GM12878 (cell line): ENCODE measurements around the gene ZNF71. TPM values are rescaled to one million over a fixed set of nuclear protein-coding genes. Genes with fewer than 3 reads are reported as not detected.

ENCODE experiments used
- ATAC-seq: fragments of 200-7000 bp; cut with Tn5 transposase; 3 replicates; pipeline ENCODE4 v1.9.1; 2020; ENCODE audit warnings: mild to moderate bottlenecking, moderate library complexity
- BruUV-seq: library from RNA; stranded (reverse); fragments of 400-500 nt; replicated peaks from 2 replicates; lab custom pipeline; 2021; lab: Mats Ljungman, UMichigan
- CTCF ChIA-PET: fragments of 300-600 bp; sonication (Branson Sonifier 250); formaldehyde crosslinking; extraction: SDS; loops from one replicate; lab custom pipeline; 2021; ENCODE audit warnings: inconsistent platforms; lab: Yijun Ruan, JAX
- POLR2A ChIA-PET: fragments of 350-600 bp; formaldehyde crosslinking; extraction: SDS; loops from one replicate; lab custom pipeline; 2021; ENCODE audit warnings: inconsistent platforms; lab: Charles Lee
- RAD21 ChIA-PET: fragments of 300-600 bp; sonication (Branson Sonifier 250); formaldehyde crosslinking; loops from one replicate; lab custom pipeline; 2023; ENCODE audit warnings: antibody characterized with exemption; ENCODE audit not compliant: unreplicated experiment; lab: Charles Lee
- SMC1A ChIA-PET: fragments of 300-600 bp; sonication (Branson Sonifier 250); formaldehyde crosslinking; loops from one replicate; lab custom pipeline; 2023; ENCODE audit not compliant: unreplicated experiment, uncharacterized antibody; lab: Charles Lee
- DNase-seq: peaks from one replicate; pipeline ENCODE4 v3.0.0-alpha.2; 2011; ENCODE audit warnings: low read depth, low spot score
- FAIRE-seq: peaks from 3 replicates; lab custom pipeline; 2011; peaks lifted over from hg19 to GRCh38; lab: Jason Lieb, UNC
- H2AFZ ChIP-seq: 2 replicates; pipeline ENCODE4 v1.6.0; 2011; ENCODE audit warnings: low read depth, low read length, control low read depth; ENCODE audit not compliant: control insufficient read depth
- H3K27ac ChIP-seq: 2 replicates; pipeline ENCODE4 v1.5.1; 2011; ENCODE audit warnings: control low read depth; ENCODE audit not compliant: control insufficient read depth, insufficient read depth
- H3K27me3 ChIP-seq, 2 experiments: replicated peaks in 1 of 2; 2 replicates each; pipeline versions ENCODE4 v1.6.0 to v1.6.1; 2011; ENCODE audit warnings: low read length in 1 of 2; ENCODE audit not compliant: control insufficient read depth in 2 of 2, insufficient read depth in 2 of 2
- H3K36me3 ChIP-seq, 2 experiments: 2 replicates each; pipeline ENCODE4 v1.5.1; 2011; ENCODE audit warnings: low read length in 1 of 2; ENCODE audit not compliant: control insufficient read depth in 2 of 2, insufficient read depth in 2 of 2
- H3K4me1 ChIP-seq: 2 replicates; pipeline ENCODE4 v1.6.1; 2011; ENCODE audit warnings: mild to moderate bottlenecking, low read length, moderate library complexity, mixed read lengths; ENCODE audit not compliant: control insufficient read depth, insufficient read depth
- H3K4me2 ChIP-seq: 2 replicates; pipeline ENCODE4 v1.6.0; 2011; ENCODE audit warnings: control low read depth; ENCODE audit not compliant: control insufficient read depth, insufficient read depth
- H3K4me3 ChIP-seq: fragments of 200-600 bp; sonication (generic); 2 replicates; pipeline ENCODE4 v1.5.1; 2016
- H3K79me2 ChIP-seq: 2 replicates; pipeline ENCODE4 v1.6.0; 2011; ENCODE audit warnings: low read length; ENCODE audit not compliant: control insufficient read depth, insufficient read depth
- H3K9ac ChIP-seq: 2 replicates; pipeline ENCODE4 v1.8.0; 2011; ENCODE audit warnings: low read length, control low read depth, mixed read lengths; ENCODE audit not compliant: control insufficient read depth, insufficient read depth
- H3K9me3 ChIP-seq: replicated peaks from 3 replicates; pipeline ENCODE4 v1.5.1; 2011; ENCODE audit warnings: mild to moderate bottlenecking, low read length; ENCODE audit not compliant: control insufficient read depth, insufficient read depth
- H4K20me1 ChIP-seq: 2 replicates; pipeline ENCODE4 v1.6.0; 2011; ENCODE audit not compliant: control insufficient read depth, insufficient read depth
- CEBPB ChIP-seq, 2 experiments: fragments of 150-350 bp in 1 of 2; IDR thresholded peaks; 2 replicates each; pipeline ENCODE4 v1.6.1; 2012 to 2014; ENCODE audit warnings: low read depth in 2 of 2, low read length in 2 of 2, borderline replicate concordance in 1 of 2, inconsistent platforms in 1 of 2
- CREM ChIP-seq: IDR thresholded peaks from 2 replicates; pipeline ENCODE4 v1.6.1; 2014; ENCODE audit warnings: antibody characterized with exemption, low read depth
- E2F8 ChIP-seq: fragments of 450-650 bp; IDR thresholded peaks from 2 replicates; pipeline ENCODE4 v1.6.1; 2018; ENCODE audit warnings: mild to moderate bottlenecking, low read depth, moderate library complexity; ENCODE audit not compliant: partially characterized antibody
- ELK1 ChIP-seq: IDR thresholded peaks from 2 replicates; pipeline ENCODE4 v1.6.1; 2012; ENCODE audit warnings: low read depth, low read length, improper control_type of control experiment
- HDGF ChIP-seq: fragments of 450-650 bp; IDR thresholded peaks from 2 replicates; pipeline ENCODE4 v1.6.1; 2016; ENCODE audit warnings: antibody characterized with exemption
- HSF1 ChIP-seq: fragments of 150-350 bp; IDR thresholded peaks from 2 replicates; pipeline ENCODE4 v1.6.1; 2014; ENCODE audit warnings: mild to moderate bottlenecking, low read depth, low read length
- IRF3 ChIP-seq: fragments of 450-650 bp; IDR thresholded peaks from 2 replicates; pipeline ENCODE4 v1.6.1; 2014; ENCODE audit warnings: mild to moderate bottlenecking
- IRF4 ChIP-seq: IDR thresholded peaks from 2 replicates; pipeline ENCODE4 v1.6.1; 2011; ENCODE audit warnings: low read depth, low read length
- KDM1A ChIP-seq: fragments of 200-600 bp; sonication (generic); IDR thresholded peaks from 2 replicates; pipeline ENCODE4 v1.6.1; 2016; ENCODE audit warnings: borderline replicate concordance
- KLF5 ChIP-seq: fragments of 450-650 bp; IDR thresholded peaks from 2 replicates; pipeline ENCODE4 v1.6.1; 2014; ENCODE audit warnings: mild to moderate bottlenecking; ENCODE audit not compliant: partially characterized antibody
- NFXL1 ChIP-seq: fragments of 450-650 bp; IDR thresholded peaks from 2 replicates; pipeline ENCODE4 v1.6.1; 2017; ENCODE audit warnings: antibody characterized with exemption, mild to moderate bottlenecking, borderline replicate concordance
- POLR2AphosphoS2 ChIP-seq: IDR thresholded peaks from 2 replicates; pipeline ENCODE4 v1.6.1; 2011; ENCODE audit warnings: low read depth, mild to moderate bottlenecking, low read length, improper control_type of control experiment, moderate library complexity
- POU2F2 ChIP-seq: IDR thresholded peaks from 3 replicates; pipeline ENCODE4 v1.6.1; 2011; ENCODE audit warnings: low read depth, mild to moderate bottlenecking, low read length, borderline replicate concordance
- STAT1 ChIP-seq: fragments of 450-650 bp; conservative IDR thresholded peaks from 2 replicates; pipeline ENCODE4 v1.6.1; 2014; ENCODE audit warnings: antibody characterized with exemption, mild to moderate bottlenecking
- TARDBP ChIP-seq: IDR thresholded peaks from 2 replicates; pipeline ENCODE4 v1.6.1; 2016; ENCODE audit warnings: borderline replicate concordance
- TCF12 ChIP-seq: IDR thresholded peaks from 2 replicates; pipeline ENCODE4 v1.6.1; 2011; ENCODE audit warnings: low read depth, mild to moderate bottlenecking, low read length
- TCF7 ChIP-seq: IDR thresholded peaks from 2 replicates; pipeline ENCODE4 v1.6.1; 2014; ENCODE audit warnings: antibody characterized with exemption, borderline replicate concordance
- ZNF384 ChIP-seq: IDR thresholded peaks from 2 replicates; pipeline ENCODE4 v1.6.1; 2012; ENCODE audit warnings: low read depth, mild to moderate bottlenecking, low read length, improper control_type of control experiment, borderline replicate concordance
- ZNF622 ChIP-seq: fragments of 450-650 bp; IDR thresholded peaks from 2 replicates; pipeline ENCODE4 v1.6.1; 2017; ENCODE audit warnings: mild to moderate bottlenecking, inconsistent platforms
- ZSCAN29 ChIP-seq: fragments of 450-650 bp; IDR thresholded peaks from 2 replicates; pipeline ENCODE4 v1.6.1; 2017; ENCODE audit warnings: mild to moderate bottlenecking, moderate library complexity
- WGBS: methylation state at CpG from one replicate; pipeline ENCODE4 v1.1.6; 2016; ENCODE audit warnings: low lambda C conversion rate; ENCODE audit not compliant: insufficient replicate concordance, insufficient coverage; ENCODE audit errors: missing lambda C conversion rate; 5-methylcytosine and 5-hydroxymethylcytosine counted together
- in situ Hi-C: fragments of 300-500 bp; cut with MboI; formaldehyde crosslinking; loops from 9 replicates; pipeline ENCODE4 v1.14.3; 2018; ENCODE audit warnings: mixed read lengths
- intact Hi-C: fragments of 100-400 bp; cut with micrococcal nuclease; formaldehyde crosslinking; loops from one replicate; pipeline ENCODE4 v1.14.2; 2022; ENCODE audit not compliant: unreplicated experiment
- polyA plus RNA-seq, 11 experiments: library from polyadenylated mRNA; depleted of rRNA in 4 of 11; unstranded in 6 of 11; stranded (reverse) in 5 of 11; fragments of >200 nt; fragmentation: Nextera tagmentation in 4 of 11; fragmentation: Illumina TruSeq in 1 of 11; extraction: Ambion mirVana in 4 of 11; extraction: Trizol in 1 of 11; gene quantifications; 1 replicate in 1 of 11; 2 replicates in 10 of 11; pipeline versions ENCODE4 v1.2.1 to v1.2.3, GENCODE V29; 2011 to 2016; ENCODE audit warnings: inconsistent platforms in 2 of 11, missing spikeins in 2 of 11, low read depth in 1 of 11
- total RNA-seq, 4 experiments: library from RNA; depleted of rRNA in 3 of 4; stranded (reverse); fragments of >200 nt in 3 of 4; fragmentation: Illumina TruSeq in 1 of 4; extraction: Trizol in 1 of 4; gene quantifications; 2 replicates each; pipeline versions ENCODE4 v1.2.1 to v1.2.3, GENCODE V29; 2013 to 2021

Gene ZNF71
- total and polyA plus RNA-seq, 10 of the 15 experiments (the other 5 are each of a cell fraction or from before 2014, with no cell fraction given): 0.48 to 5.7 (median 3.5) TPM

- ChIA-PET SMC1A (no interaction called here), POLR2A (no interaction called here)
- Histone ChIP-seq H4K20me1 (no peaks in the 10 kb centered on the region), H3K36me3 (no peaks in the 10 kb centered on the region), H3K9ac (no peak overlapping the region), H3K9me3 (peaks cover 2% of the 10 kb centered on the region; the same call in 2 of the 3 replicates), H3K4me1 (no peaks in the 10 kb centered on the region), H3K79me2 (no peaks in the 10 kb centered on the region), H2AFZ (no peak overlapping the region)
- in situ Hi-C loops: no loop called here
- BruUV-seq: no TSS peak
- ATAC-seq: no peak
- 86% methylated on average over 8 of the region's 8 CpGs for WGBS
- DNase-seq: no peak
- no peak for TF ChIP-seq ZSCAN29
- TF ChIP-seq POU2F2: no peak
- TF ChIP-seq ZNF622: no peak
- no peak for TF ChIP-seq IRF3
- no peak for TF ChIP-seq TCF12
- no peak for TF ChIP-seq STAT1
- TF ChIP-seq IRF4: no peak
- no peak for TF ChIP-seq ELK1
- TF ChIP-seq CEBPB (IDR thresholded peaks at IDR 0.05; ENCODE audit: borderline replicate concordance in 1 of 2, low read depth in 2 of 2, low read length in 2 of 2): no peak
- TF ChIP-seq POLR2AphosphoS2: no peak
- no peak for TF ChIP-seq CREM
- no peak for TF ChIP-seq KLF5
- no peak for TF ChIP-seq NFXL1
- no peak for TF ChIP-seq HSF1
- no peak for TF ChIP-seq E2F8
- TF ChIP-seq TCF7: no peak
- TF ChIP-seq HDGF: no peak
- no peak for TF ChIP-seq TARDBP
- no peak for TF ChIP-seq KDM1A
- no peak for TF ChIP-seq ZNF384
- TF ChIP-seq, all 136 proteins: peak for 0
- intact Hi-C loops: no loop called here
- ChIA-PET RAD21 (no interaction called here), CTCF (no interaction called here)
- Histone ChIP-seq H3K27ac (no peak overlapping the region), H3K27me3 (no peaks in the 10 kb centered on the region), H3K4me2 (no peak overlapping the region), H3K4me3 (no peak overlapping the region)
- no peak for FAIRE-seq
Measured at GRCh38 chr19:56608274-56608964, 13.3 kb downstream of the ZNF71 start.
